GM21619 (cell line): ENCODE results near the gene TMEM116.
A peak's percentile ranks its signal among the peaks of the same experiment; 100 is the strongest.
"Not testable (repeated sequence)": the region's sequence is repeated elsewhere in the genome, so short reads cannot be mapped to it uniquely, and the experiment has no call there.

Source experiments
- ATAC-seq: cut with Tn5 transposase; IDR thresholded peaks from one replicate; pipeline ENCODE4 v1.9.1; 2021; ENCODE audit not compliant: unreplicated experiment

TMEM116 gene

DNA sequence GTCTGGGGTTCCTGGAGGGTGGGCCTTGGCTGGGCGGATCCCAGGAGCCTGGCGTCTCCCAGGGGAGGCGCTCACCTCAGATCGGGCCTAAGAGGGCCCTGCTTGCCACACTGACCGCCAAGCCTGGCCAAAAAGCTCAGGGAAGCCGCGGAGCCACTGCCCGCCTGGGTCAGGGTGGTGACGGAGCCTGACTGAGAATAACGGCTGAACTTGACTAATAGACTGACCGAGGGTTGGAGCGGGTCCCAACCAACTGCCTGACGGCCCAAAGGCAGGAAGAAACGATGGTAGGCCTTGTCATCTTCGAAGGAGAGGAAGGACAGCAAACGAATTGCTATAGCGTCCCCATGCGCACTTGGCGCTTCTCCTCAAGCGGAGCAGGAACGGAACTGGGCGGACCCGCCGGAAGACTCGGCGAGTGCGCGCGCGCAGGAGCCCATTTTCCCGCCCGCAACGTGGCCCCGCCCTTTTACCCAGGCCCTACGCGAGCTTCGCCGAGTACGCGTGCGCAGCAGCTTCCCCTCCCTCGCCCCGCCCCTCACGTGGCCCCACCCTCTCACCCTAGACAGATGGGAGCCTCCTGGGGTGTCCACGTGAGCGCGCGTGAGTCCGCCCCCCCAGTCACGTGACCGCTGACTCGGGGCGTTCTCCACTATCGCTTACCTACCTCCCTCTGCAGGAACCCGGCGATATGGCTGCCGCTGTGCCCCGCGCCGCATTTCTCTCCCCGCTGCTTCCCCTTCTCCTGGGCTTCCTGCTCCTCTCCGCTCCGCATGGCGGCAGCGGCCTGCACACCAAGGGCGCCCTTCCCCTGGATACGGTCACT is at the start of gene TMEM116, which contains the start of gene ERP29:
Gene TMEM116, minus strand, starts transcription at position 391 of the 826 bp plus-strand sequence. CDS start 7,895 bp downstream, outside the sequence.
Gene ERP29, plus strand, starts transcription at position 652 of the 826 bp plus-strand sequence. Its CDS starts 40 bp downstream, at position 692.
- peak; percentile 63 for ATAC-seq

DNA sequence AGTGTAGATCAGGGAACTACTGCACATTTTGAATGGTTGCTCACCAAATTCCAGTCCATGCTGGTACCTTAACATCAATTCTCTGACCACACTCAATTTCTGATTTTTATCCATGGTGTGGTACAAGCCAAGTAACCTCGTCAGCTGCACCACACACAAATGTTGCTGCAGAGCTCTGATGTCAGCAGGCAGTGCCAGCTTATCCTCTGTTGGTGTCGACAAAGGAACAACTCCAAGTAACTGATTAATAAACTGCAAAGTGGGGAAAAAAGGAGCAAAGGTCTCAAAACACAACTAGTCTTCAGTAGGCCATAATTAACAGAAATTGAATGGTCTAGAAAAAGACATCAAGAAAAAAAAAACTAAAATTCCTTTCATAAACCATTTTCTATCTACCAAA is 48.2 kb upstream of the TMEM116 start:
- no peak for ATAC-seq

DNA sequence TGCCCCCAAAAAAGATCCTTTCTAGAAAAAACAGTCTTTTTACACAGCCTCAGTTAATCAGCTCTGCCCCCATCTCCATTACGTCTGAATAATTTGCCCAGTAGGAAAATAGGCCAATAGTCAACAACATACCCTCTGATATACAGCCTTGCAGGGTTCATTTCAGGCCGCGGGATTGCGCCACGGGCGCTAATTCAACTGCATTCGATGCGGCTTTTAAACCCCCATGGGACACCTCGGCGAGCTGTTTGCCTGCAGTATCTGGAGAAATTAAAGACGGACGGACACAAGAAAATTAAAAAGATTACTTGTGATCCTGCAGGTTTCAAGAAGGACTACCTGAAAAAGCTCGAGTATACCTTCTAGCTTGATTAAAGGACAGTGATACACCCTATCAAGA is 36.4 kb upstream of the TMEM116 start:
- no peak for ATAC-seq

DNA sequence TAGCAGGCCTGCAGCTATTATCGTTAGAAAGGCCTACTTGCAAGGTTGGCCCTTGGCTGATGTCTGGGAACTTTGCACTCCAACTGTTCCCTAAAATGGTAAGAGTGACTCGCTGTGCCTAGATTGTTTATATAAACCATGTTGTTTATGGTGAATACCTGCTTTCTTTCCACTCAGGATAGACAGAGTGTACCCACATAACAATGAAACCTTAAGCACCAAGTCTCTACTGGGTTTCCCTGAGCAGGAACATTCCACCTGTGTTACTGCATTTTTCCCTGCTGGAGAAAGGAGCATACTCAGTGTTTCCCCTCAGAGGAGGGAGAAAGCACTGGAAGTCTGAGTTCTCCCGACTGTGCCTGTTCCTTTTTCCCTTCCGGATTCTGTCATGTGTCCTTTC is 33.0 kb upstream of the TMEM116 start:
- no peak for ATAC-seq

DNA sequence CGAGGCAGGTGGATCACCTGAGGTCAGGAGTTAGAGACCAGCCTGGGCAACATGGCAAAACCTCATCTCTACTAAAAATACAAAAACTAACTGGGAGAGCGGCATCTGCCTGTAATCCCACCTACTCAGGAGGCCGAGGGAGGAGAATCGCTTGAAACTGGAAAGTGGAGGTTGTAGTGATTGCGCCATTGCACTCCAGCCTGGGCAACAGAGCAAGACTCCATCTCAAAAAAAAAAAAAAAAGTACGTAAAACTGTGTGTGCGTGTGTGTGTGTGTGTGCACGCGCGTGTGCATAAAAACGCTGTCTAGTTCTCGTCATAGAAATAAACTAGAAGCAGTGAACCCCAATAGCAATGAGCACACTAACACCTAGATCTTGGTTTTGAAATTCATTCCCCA is 23.6 kb upstream of the TMEM116 start:
- not testable (repeated sequence) for ATAC-seq

DNA sequence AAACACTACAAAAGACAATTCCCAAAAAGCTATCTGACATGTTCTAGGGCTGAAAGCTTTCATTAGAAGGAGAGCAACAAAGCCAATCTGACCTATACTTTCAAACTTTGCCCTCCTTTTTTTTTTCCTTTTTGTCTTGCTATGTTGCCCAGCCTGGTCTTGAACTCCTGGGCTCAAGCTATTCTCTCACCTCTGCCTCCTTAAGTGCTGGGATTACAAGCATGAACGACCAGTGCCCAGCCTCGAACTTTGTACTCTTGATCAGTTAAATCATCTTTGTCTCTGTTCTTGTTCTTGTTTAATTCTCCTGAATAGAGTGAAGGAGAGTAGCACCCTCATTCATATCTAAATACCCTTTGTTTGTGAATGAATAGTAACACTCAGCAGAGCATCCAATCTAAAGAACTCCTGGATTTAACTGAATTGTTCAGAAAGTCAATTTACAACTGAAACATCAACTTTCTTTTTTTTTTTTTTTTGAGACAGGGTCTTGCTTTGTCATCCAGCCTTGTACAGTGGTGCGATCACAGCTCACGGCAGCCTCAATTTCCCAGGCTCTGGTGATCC is 22.3 kb upstream of the TMEM116 start:
- ATAC-seq: no peak

DNA sequence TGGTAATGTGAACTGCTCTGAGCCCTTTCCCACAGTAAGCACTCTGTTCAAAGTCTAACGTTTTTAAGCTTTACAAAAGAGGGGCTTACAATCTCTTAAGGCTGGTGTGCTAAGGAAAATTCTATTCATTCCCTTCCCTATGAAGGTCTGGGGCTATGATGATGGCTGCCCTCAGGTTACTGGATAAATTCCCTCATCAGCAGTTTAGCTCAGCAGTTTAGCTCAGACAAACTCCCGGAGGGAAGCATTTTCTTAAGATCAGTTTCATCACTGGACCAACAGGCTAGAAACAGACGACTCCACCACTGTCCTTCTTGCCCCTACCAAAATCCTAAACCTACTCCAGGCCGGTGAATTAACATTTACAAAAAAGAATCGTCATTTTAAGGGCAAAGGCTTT is 19.3 kb upstream of the TMEM116 start:
- ATAC-seq: no peak

DNA sequence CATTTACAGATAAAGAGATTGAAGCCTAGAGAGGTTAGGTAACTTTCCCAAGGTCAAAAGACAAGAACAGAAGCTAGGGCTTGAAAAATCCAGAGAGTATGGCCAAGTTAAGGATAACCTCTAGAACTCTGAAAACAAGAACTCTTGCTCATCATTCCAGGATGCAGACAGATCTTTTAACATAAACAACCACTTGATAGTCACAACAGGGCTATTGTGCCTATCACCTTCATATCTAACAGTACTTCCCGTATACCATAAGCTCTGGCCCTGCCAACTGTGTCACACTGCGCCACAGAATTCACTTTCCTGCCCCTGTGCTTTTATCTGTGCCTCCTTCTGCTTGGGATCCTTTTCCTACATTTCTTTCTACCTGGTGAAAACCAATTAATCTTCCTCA is 18.5 kb upstream of the TMEM116 start:
- no peak for ATAC-seq

DNA sequence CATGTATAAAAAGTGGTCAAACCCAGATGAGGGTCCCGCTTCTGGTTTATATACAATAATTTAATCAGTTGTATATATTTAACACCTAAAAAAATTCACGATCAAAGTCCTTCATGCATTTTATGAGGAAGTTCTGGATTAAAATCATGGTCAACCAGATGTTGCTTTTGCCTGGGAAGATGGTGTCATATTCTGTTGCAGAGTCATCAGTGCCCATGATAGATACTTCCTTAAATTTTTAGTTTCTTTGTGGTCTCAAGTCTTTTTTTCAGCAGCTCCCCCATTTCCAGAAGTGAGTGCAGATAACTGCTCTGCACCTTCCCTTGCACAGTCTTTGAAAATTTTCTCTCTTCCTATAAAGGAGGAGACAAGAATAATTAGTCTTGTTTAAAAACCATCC is 16.3 kb upstream of the TMEM116 start:
- ATAC-seq: no peak

DNA sequence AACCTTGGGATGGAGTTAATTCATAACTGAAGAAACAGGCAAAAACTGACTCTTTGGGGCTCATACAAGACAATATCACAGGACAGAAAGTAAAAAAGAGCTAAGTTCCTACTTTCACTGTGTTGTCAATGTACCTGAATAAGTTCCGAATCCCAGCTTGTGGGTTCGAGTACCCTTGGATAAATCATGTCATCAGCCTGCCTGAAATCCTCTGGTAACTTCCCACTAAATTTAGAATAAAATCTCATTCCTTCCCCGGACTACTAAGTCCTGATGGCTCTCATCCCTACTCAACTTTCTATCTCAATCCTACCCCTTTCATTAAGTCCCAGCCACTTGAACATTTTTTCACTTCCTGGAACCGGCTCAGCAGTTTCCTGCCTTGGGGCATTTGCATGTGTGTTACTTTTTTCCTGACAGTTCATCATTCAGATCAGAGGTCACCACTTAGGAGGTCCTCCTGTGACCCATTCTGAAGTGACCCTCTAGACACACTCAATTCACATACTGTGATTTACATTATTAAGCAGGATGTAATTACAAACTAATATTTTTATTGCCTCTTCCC is 12.9 kb upstream of the TMEM116 start:
- no peak for ATAC-seq

DNA sequence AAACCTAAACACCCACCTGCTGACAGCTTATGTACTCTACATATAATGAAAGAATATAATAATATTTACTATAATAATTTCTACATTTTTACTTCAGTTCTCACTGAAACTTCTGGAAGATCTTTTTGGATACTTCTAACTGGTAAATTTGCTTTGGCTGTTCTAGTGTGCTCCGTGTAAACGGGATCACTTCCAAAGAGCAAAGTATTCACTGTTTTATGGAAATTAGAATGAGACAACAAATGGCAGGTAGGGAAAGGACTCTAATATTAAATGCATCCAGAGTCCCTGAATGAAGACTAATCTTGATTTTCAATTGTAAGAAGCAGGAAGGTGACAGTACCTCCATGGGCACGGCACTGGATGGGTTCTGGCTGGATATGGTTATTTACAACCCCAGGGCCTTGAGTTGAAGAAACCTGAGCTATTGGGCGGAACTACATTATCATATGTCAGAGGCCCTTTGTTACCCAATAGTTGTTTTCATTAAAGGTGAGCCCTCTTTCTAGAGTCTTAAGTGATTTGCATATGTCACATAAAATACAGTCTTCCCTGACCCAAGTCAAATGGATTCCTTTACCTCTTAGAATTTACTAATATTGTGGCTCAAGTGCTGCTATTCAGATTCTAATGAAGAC is 10.9 kb upstream of the TMEM116 start:
- no peak for ATAC-seq

DNA sequence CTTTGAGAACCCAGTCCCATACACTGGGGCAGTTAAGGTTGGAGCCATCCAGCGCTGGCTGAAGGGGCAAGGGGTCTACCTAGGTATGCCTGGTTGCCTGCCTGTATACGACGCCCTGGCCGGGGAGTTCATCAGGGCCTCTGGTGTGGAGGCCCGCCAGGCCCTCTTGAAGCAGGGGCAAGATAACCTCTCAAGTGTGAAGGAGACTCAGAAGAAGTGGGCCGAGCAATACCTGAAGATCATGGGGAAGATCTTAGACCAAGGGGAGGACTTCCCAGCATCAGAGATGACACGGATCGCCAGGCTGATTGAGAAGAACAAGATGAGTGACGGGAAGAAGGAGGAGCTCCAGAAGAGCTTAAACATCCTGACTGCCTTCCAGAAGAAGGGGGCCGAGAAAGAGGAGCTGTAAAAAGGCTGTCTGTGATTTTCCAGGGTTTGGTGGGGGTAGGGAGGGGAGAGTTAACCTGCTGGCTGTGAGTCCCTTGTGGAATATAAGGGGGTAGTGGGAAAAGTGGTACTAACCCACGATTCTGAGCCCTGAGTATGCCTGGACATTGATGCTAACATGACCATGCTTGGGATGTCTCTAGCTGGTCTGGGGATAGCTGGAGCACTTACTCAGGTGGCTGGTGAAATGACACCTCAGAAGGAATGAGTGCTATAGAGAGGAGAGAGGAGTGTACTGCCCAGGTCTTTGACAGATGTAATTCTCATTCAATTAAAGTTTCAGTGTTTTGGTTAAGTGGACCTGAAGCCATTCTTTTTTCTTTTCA is 9.5 kb upstream of the TMEM116 start:
- ATAC-seq: no peak

DNA sequence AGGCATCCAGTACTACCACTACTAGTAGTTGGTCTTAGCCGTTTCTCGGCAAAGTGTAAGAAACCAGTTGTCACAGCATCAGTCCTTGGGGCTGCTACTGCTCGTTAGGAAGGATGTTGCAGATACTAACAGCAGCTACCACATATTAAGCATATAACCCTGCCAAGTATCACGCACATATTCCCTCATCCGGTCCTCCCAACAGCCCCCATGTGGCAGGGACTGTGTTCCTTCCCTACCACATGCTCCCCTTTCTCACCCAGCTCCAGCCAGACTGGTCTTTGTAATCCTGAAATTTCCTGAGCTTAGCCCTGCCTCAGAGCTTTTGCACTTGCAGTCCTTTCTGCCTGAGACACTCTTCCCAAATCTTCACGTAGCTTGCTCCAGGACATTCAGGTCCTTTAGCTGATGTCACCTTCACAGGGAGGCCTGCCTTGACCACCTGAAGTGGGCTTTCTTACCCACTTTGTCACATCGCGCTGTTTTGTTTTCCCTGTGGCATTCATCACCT is 8.0 kb upstream of the TMEM116 start:
- no peak for ATAC-seq

DNA sequence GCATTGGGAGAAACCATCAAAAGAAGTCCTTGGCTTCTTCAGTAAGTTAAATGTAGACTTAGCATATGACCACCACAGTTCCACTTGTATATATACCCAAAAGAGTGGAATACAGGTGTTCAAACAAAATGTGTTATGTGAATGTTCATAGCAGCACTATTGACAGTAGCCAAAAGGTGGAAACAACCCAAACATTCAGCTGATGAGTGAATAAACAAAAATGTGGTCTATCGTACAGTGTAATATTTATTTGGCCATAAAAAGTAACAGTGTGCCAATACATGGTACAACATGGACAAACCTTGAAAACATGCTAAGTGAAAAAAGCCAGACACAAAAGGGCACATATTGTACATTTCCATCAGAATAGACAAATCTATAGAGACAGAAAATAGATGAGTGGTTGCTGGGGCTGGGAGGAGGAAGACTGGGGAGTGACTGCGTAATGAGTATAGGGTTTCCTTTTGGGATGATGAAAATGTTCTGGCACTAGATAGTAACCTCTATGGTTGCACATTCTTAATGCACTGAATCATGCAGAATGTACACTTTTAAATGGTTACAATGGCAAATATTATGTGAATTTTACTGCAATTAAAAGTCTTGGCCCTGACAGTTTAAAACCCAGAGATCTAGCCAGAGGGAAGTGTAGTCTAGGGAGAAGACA is 5.7 kb upstream of the TMEM116 start:
- no peak for ATAC-seq

DNA sequence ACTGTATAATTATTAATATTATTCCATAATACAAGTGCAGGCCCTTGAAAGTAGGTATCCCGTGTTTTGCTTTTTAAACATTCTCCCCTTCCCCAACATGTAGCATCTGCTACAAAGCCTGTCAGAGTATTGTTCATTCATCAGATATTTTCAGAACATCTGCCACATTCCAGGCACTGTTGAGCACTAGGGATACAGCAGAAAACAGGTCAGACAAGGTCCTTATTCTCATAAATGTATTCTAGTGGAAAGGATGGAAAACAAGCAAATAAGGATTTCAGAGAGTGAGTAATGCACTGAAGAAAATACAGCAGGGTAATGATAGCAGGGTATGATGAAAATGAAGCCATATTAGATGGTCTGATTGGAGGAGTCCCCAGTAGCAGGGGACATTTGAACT is 4.1 kb upstream of the TMEM116 start:
- ATAC-seq: no peak

DNA sequence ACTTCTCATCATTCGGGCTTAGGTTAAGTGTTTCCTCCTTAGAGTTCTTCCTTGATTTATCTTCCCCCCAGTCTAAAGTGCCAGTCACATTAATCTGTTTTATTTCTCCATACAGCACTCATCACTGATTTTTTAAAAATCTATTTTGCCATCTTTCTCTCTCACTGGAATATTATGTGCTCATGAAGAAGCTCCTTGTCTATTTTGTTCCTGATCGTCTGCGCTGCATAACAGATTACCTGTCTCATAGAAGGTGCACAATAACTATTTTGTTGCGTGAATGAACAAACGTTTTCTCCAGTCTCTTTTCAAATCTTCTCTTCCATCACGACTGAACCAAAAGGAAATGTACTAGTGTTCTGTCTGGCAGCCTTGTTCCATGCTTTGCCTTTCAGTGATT is 3.0 kb upstream of the TMEM116 start:
- no peak for ATAC-seq

DNA sequence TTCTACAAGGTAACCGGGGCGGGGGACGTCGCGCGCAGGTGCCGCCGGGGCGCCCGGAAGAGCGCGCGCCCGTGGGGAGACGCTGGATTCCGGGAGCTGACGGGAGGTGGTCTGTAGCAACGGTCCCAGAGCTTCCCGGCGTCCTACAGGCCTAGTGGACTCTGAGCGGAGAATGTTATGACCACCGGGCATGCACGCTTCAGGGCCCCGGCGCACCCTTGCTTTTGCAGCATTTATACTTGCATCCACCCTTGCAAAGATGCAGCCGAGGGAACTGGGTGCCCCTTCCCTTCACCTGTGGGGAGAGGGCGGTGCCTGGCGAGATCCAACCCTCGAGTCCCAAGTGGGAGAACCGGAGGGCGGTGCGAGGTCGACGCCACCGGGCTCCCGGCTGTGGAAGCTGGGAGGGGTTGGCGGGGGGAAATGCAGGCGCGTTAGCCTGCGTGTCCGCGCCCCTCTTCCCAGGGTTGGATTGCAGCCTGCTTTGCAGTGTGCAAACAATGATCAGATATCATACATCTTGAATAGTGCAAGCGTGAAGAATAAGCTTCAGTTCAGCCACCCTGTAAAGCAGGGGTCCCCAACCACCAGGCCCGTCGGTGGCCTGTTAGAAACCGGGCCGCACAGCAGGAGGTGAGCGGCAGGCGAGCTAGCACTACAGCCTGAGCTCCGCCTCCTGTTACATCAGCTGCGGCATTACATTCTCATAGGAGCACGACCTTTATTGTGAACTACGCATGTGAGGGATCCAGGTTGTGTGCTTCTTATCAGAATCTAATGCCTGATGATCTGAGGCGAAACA is 837 bp upstream of the TMEM116 start:
- ATAC-seq: peak; percentile 27

DNA sequence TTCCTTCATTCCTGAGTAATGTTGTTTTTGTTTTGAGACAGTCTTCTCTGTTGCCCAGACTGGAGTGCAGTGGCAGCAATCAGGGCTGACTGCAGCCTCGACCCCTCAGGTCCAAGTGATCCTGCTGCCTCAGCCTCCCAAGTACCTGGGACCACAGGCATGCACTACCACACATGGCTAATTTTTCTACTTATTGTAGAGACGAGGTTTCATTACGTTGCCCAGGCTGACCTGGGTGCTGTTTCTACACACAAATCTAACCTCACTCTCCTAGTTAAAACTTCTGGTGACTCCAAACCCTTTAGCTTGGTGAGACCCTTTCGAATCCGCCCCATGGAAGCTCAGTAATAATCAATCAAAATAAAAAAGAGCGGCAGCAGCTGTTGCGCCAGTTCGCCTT is 1.3 kb downstream of the TMEM116 start:
- no peak for ATAC-seq
